ENCODE measurements around the gene SULT1C2.

Gene SULT1C2

GRCh38 chr2:108314586-108315296, 26.0 kb downstream of the SULT1C2 start:
- no peak for DNase-seq
- no peak for TF ChIP-seq CTCF (IDR thresholded peaks at IDR 0.05; ENCODE audit: low read depth, low read length)
- Histone ChIP-seq H3K27ac (no peak overlapping the region), H3K9me3 (ENCODE audit: severe bottlenecking) (no peaks in the 10 kb centered on the region), H3K27me3 (ENCODE audit: insufficient read depth, low read depth, severe bottlenecking) (peaks cover 61% of the 10 kb centered on the region), H3K4me3 (ENCODE audit: low read depth, low read length) (no peak overlapping the region), H3K36me3 (no peaks in the 10 kb centered on the region)

DNA sequence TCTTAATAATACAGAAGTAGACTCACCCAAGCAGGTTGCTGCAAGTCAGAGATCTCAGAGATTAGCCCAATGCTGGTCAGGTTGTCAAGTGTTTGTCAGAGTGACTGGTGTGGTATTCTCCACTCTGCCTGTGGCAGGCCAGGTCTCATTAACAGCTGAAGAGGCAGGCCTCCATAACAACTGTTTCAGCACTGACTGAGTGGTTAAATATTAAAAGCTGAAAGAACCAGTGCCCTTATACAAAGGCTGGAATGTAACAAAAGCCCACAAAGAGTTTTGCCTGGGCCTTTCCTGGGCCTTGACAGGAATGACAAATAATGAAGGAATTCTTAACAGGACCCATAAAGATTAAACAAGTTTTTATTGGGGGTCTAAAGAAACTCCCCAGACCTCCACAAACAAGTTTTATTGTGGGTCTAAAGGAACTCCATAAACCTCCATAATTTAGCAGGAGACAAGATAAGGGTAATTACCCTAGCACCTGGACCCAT, 26.8 kb downstream of the SULT1C2 start:
- no peaks in the 10 kb centered on the region for H3K36me3 ChIP-seq
- no peak for TF ChIP-seq CTCF (IDR thresholded peaks at IDR 0.05; ENCODE audit: low read depth, low read length)
- H3K27me3 ChIP-seq (ENCODE audit: insufficient read depth, low read depth, severe bottlenecking), result peaks cover 60% of the 10 kb centered on the region
- H3K27ac ChIP-seq, result no peak overlapping the region
- no peak for DNase-seq
- no peak overlapping the region for H3K4me3 ChIP-seq (ENCODE audit: low read depth, low read length)
- H3K9me3 ChIP-seq (ENCODE audit: severe bottlenecking), result no peaks in the 10 kb centered on the region

DNA sequence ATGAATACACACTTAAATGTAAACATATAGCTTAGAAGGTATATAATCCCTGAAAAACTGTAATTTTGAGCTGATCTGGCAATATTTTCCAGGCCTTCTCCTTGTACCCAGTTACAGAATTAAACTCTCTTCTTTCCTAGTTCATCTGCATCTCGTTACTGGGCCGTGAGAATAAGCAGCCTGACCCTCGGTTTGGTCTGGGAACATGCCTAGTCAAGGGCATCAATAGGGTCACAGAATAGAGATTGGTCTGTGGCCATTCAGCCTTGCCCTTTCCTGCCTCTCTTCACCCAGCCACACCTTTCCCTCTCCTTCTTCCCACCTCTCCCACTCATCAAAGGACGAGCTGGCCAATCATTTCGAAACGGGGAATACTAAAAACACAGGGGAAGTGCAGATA, 27.3 kb downstream of the SULT1C2 start:
- Histone ChIP-seq H3K9me3 (ENCODE audit: severe bottlenecking) (no peaks in the 10 kb centered on the region), H3K27me3 (ENCODE audit: insufficient read depth, low read depth, severe bottlenecking) (peaks cover 62% of the 10 kb centered on the region), H3K27ac (no peak overlapping the region), H3K4me3 (ENCODE audit: low read depth, low read length) (no peak overlapping the region), H3K36me3 (no peaks in the 10 kb centered on the region)
- TF ChIP-seq CTCF (IDR thresholded peaks at IDR 0.05; ENCODE audit: low read depth, low read length), result no peak
- DNase-seq, result no peak

DNA sequence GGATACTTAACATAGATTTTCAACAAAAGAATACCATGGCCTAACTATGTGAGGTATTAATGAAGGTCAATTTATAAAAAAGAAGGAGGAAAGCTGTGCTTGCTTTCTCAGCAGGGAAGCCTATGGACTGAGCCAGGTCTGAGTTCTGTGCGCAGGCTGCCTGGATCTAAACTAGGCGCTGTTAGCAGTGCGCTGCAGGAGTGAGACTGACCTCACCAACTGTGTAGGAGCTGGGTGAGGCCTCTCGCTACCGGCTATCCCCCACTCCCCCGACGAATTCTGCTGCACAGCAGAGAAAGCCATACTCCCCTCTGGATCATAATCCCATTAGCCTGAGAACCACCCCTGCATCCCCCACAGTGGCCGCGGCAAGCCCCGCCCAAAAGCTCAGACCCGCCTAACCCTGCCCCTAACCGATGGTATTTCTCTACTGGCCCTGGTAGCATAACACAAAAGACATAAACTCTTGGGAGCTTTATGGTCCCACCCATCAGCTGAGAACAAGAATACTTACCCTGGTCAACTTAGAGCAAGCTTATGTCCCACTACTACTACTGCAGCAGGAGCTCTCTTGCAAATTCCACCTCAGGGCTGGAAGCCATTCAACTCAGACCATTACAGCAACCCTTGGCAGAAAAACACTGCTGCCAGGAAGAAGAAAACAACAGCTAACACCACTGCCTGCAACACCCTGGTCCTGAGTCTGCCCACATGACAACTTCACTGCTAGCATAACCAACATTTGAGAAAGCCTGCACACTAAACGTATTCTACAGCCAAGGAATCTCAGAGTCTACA, 28.0 kb downstream of the SULT1C2 start:
- H3K36me3 ChIP-seq, result no peaks in the 10 kb centered on the region

DNA sequence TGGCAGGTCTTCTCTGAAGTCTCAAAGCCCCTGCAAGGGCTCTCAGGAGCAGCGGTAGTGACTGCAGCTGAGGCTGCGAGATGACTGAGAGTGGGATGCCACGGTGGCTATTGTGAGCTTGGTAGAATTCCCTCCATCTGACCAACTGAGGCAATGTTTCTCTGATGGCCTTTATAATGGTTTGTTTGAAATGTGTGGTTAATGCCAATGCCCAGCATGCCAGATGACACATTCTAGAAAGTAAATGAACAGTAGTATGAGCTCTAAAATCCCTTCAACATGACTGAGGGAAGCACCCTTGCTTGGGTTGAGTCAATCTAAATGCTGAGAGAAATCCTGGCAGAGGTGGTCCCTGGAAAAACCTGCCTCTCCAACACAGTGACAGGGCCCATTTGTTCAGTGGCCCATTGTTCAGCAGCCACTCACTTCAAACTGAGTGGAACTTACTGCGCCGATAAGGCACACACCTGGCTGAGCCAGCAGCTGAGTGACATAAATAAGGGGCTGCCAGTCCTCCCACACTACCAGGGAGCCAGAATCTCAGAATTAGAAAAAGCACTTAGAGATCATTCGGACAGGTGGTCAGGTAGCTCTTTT, 31.7 kb downstream of the SULT1C2 start:
- H3K27ac ChIP-seq, result no peak overlapping the region
- no peak for DNase-seq
- no peak overlapping the region for H3K4me3 ChIP-seq (ENCODE audit: low read depth, low read length)
- peaks cover 72% of the 10 kb centered on the region for H3K27me3 ChIP-seq (ENCODE audit: insufficient read depth, low read depth, severe bottlenecking)
- no peaks in the 10 kb centered on the region for H3K36me3 ChIP-seq
- no peak for TF ChIP-seq CTCF (IDR thresholded peaks at IDR 0.05; ENCODE audit: low read depth, low read length)
- no peaks in the 10 kb centered on the region for H3K9me3 ChIP-seq (ENCODE audit: severe bottlenecking)

More for the DNA sequence above, 28.0 kb downstream of the SULT1C2 start:
- no peak for TF ChIP-seq CTCF (IDR thresholded peaks at IDR 0.05; ENCODE audit: low read depth, low read length)
- DNase-seq, result no peak
- no peak overlapping the region for H3K27ac ChIP-seq
- no peaks in the 10 kb centered on the region for H3K9me3 ChIP-seq (ENCODE audit: severe bottlenecking)
- H3K27me3 ChIP-seq (ENCODE audit: insufficient read depth, low read depth, severe bottlenecking), result peaks cover 60% of the 10 kb centered on the region
- no peak overlapping the region for H3K4me3 ChIP-seq (ENCODE audit: low read depth, low read length)
